ENCODE results near the gene SEMA3D.

Gene SEMA3D

DNA sequence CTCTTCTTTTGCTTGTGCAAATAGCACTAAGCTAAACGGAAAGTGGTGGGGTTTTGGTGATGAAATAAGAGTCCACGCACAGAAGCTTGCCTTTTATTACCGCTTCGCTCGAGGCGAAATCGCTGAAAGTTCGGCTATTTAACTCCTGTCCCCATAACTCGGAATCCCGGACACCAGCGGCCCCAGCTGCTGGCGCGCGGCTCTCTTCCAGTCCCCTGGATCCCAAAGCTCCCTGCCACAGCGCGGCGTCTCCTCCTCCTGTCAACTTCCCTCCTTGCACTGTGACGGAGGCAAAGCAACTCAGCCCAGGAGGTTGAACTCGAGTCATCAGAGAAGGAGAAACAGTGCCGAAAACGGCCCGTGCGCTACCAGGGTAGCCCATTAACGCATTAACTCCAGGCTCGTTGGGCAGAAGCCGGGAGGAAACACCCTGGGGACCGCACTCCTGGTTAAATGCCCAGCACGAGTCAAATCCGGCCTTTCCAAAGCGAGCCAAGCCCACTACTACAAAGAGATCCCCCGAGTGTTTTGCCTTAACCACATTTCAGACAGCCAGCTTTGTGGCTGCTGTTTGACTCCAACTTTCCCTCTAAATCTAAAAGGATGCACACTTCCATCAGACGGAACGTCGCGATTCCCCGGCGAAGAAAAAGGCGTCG, 1.3 kb downstream of the SEMA3D start:
- no peak overlapping the region for H3K4me3 ChIP-seq (ENCODE audit: low read depth, low read length)

DNA sequence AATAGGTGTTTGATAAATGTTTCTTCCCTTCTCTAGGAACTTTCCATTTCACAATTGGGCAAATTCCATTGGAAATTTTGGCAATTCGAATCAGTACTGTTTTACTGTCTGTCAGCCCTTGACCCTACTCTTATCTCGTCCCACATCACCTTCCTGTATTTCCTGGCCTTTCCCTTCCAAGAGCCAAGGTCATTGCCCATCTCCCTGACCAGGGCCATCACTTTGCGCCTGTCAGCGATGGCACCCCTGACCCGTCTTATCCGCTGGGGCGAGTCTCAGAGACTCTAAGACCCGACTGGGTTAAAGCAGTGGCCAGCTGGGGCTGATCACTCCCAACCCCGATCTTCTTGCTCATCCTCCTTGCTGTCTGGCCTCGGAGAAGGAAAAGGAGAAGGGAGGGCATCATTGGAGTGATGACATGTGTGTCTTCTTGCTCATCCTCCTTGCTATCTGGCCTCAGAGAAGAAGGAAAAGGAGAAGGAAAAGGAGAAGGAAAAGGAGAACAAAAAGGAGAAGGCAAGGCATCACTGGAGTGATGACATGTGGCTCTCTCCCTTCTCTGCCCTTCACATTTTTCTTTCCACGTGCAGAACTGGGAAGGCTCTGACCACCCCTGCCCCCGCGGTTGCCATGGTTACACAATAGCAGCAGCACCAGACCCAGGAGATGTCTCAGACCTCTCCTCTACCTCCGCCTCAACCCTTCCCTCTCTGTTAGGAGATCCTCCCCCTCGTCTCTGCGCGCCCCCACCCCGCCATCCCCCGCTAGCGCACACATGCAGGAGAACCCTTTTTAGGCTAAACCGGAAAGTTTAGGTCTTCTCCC, 2.0 kb downstream of the SEMA3D start:
- no peak overlapping the region for H3K4me3 ChIP-seq (ENCODE audit: low read depth, low read length)
- TF ChIP-seq, protein P1, sequence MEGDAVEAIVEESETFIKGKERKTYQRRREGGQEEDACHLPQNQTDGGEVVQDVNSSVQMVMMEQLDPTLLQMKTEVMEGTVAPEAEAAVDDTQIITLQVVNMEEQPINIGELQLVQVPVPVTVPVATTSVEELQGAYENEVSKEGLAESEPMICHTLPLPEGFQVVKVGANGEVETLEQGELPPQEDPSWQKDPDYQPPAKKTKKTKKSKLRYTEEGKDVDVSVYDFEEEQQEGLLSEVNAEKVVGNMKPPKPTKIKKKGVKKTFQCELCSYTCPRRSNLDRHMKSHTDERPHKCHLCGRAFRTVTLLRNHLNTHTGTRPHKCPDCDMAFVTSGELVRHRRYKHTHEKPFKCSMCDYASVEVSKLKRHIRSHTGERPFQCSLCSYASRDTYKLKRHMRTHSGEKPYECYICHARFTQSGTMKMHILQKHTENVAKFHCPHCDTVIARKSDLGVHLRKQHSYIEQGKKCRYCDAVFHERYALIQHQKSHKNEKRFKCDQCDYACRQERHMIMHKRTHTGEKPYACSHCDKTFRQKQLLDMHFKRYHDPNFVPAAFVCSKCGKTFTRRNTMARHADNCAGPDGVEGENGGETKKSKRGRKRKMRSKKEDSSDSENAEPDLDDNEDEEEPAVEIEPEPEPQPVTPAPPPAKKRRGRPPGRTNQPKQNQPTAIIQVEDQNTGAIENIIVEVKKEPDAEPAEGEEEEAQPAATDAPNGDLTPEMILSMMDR (IDR thresholded peaks at IDR 0.05; ENCODE audit: borderline replicate concordance, insufficient read depth, low read depth, low read length): no peak

More for the DNA sequence above, 1.3 kb downstream of the SEMA3D start:
- TF ChIP-seq, protein P1 (IDR thresholded peaks at IDR 0.05; ENCODE audit: borderline replicate concordance, insufficient read depth, low read depth, low read length): no peak

DNA sequence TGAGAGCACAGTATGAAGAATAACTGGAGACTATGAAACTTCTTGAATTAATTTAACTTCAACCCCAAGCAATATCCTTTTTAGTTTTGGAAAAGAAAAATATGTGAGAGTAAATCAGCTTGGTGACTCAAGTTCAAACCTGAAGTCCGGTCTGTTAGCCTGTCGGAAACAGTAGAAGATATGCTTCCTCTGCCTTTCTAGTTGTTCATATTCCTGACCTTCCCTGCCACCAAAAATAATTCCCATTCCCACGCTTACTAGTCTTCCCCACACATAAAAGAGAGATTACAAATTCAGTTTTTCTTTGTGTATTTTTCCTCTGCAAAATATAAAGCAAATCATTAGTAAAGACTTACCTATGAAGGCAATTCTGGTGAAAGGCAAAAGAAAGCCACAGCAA, 3.6 kb downstream of the SEMA3D start:
- TF ChIP-seq, protein P1 (IDR thresholded peaks at IDR 0.05; ENCODE audit: borderline replicate concordance, insufficient read depth, low read depth, low read length): no peak
- H3K4me3 ChIP-seq (ENCODE audit: low read depth, low read length): no peak overlapping the region

DNA sequence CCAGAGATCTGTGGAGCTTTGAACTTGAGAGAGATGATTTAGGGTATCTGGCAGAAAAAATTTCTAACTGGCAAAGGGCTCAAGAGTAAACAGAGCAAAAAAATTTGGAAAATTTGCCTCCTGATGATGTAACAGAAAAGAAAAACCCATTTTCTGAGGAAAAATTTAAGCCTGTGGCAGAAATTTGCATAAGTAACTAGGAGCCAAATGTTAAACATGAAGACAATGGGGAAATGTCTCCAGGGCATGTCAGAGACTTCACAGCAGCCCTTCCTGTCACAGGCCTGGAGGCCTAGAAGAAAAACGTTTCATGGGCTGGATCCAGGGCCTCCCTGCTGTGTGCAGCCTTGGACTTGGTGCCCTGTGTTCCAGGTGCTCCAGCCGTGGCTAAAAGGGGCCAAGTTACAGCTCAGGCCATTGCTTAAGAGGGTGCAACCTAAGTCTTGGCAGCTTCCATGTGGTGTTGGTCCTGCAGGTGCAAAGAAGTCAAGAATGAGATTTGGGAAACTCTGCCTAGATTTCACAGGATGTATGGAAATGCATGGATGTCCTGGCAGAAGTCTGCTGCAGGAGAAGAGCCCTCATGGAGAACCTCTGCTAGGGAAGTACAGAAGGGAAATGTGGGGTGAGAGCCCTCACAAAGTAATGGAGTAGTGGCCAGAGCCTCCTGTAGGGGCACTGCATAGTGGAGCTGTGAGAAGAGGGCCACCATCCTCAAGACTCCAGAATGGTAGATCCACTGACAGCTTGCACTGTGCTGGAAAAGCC, 8.1 kb downstream of the SEMA3D start:
- TF ChIP-seq, protein P1 (IDR thresholded peaks at IDR 0.05; ENCODE audit: borderline replicate concordance, insufficient read depth, low read depth, low read length): no peak
- H3K4me3 ChIP-seq (ENCODE audit: low read depth, low read length): no peak overlapping the region

DNA sequence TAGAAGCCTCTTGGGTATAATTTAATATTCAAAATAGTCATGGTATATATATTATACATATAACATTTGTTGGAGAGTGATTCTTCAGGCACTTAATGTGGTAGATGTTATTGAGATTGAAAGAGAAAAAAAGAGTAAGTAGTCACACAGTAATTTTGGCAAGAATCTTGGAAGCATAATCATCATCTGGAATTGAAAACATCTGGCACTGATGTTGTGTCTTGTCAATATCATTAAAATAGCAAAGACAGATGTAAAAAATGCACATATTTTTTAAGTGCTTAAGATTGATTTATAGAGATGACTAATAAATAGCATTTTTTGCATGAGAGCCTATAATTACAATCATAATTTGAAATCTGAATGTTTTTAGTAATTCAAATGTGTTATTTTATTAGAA, 9.5 kb downstream of the SEMA3D start:
- H3K4me3 ChIP-seq (ENCODE audit: low read depth, low read length): no peak overlapping the region
- TF ChIP-seq, protein P1 (IDR thresholded peaks at IDR 0.05; ENCODE audit: borderline replicate concordance, insufficient read depth, low read depth, low read length): no peak

DNA sequence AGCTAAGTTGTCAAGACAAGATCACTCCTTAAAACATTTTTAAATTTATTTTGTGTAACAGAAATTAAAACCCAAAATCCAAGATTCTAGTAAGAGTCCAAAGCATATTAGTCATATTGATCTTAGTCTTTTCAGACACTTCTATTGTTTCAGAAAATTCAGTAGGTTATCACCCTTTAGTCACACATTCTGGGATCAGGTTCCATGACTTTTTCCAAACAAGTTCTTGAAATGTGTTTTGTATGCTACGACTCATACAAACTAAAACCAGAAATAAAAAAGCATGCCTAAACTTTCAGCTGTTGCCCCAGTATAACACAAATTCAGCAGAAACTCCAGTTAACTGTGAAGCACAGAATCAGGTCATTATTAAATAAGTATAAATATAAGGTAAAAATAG, 10.7 kb downstream of the SEMA3D start:
- H3K4me3 ChIP-seq (ENCODE audit: low read depth, low read length): no peak overlapping the region
- TF ChIP-seq, protein P1 (IDR thresholded peaks at IDR 0.05; ENCODE audit: borderline replicate concordance, insufficient read depth, low read depth, low read length): no peak

All from GM12875 (cell line).